ENCODE measurements around the gene FBXL19.

Gene FBXL19

GRCh38 chr16:30921459-30921747 lies 2.0 kb upstream of the FBXL19 start:
- Histone ChIP-seq H3K4me3 (peak overlapping the region; percentile 82 to 97), H3K36me3 (peaks cover 0 to 9% (median 0%) of the 10 kb centered on the region in 3 donors), H3K27ac (peak overlapping the region; percentile 77 to 80), H3K27me3 (no peaks in the 10 kb centered on the region), H3K9me3 (no peaks in the 10 kb centered on the region), H3K4me1 (peaks cover 0 to 26% (median 19%) of the 10 kb centered on the region in 4 donors)
- no peak for TF ChIP-seq CTCF (IDR thresholded peaks at IDR 0.05)
- intact Hi-C loops (cut with DNase I; ENCODE audit: low total_unique reads): loop anchor here (5.0 kb wide), 1 partner anchor 79 kb away; no protein-coding TSS in a partner anchor
- DNase-seq: no peak

GRCh38 chr16:30921748-30922419 lies 1.5 kb upstream of the FBXL19 start:
- intact Hi-C loops (cut with DNase I; ENCODE audit: low total_unique reads): loop anchor here (2.0 to 5.0 kb wide), 2 partner anchors 27 to 80 kb away; partner anchors contain the start of gene ORAI3
- H3K27ac ChIP-seq: peak overlapping the region; percentile 77 to 80
- no peaks in the 10 kb centered on the region for H3K27me3 ChIP-seq
- DNase-seq: peak; percentile 91 to 92
- peak; percentile 85 to 92 for TF ChIP-seq CTCF (IDR thresholded peaks at IDR 0.05)
- no peaks in the 10 kb centered on the region for H3K9me3 ChIP-seq
- peaks cover 0 to 26% (median 19%) of the 10 kb centered on the region in 4 donors for H3K4me1 ChIP-seq
- peaks cover 0 to 13% (median 0%) of the 10 kb centered on the region in 3 donors for H3K36me3 ChIP-seq
- peak overlapping the region; percentile 82 to 97 for H3K4me3 ChIP-seq

- intact Hi-C loops (cut with DNase I; ENCODE audit: low total_unique reads): loop anchor here (2.0 to 5.0 kb wide), 2 partner anchors 26 to 80 kb away; partner anchors contain the start of gene ORAI3
- H3K9me3 ChIP-seq: no peaks in the 10 kb centered on the region
- H3K36me3 ChIP-seq: peaks cover 0 to 18% (median 0%) of the 10 kb centered on the region in 3 donors
- peaks cover 0 to 32% (median 20%) of the 10 kb centered on the region in 4 donors for H3K4me1 ChIP-seq
- no peak for TF ChIP-seq CTCF (IDR thresholded peaks at IDR 0.05)
- H3K27ac ChIP-seq: peak overlapping the region; percentile 89 to 98
- no peaks in the 10 kb centered on the region for H3K27me3 ChIP-seq
- peak overlapping the region; percentile 82 to 97 for H3K4me3 ChIP-seq
- peak; percentile 100 for DNase-seq
Observed at GRCh38 chr16:30922420-30922959, 882 bp upstream of the FBXL19 start.

DNA sequence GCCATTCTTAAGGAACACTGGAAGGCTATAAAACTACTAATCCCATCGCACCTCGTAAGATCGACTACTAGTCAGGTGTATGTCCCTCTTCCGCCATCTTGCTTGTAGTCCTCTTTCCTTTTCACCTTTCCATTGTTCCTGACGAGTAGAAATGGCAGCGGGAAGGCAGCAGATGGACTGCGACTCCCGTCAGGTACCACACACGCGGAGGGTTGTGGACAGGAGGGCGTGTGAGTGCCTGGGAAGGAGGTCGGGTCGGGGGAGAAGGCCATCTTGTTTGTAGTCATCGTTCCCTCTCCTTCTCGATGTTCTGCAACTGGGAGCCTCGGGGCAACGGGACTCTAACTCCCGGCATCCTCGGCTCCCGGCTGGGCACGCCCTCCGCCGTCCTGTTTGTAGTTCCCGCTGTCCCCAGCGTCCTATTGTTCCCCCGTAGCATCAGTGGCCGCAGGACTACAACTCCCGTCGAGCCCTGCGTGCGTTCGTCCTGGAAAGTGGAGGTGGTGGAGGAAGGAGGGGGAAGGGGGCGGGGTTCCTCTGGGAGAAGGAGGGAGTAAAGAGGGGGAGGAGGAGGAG lies 324 bp upstream of the FBXL19 start:
- H3K4me1 ChIP-seq: peaks cover 0 to 38% (median 22%) of the 10 kb centered on the region in 4 donors
- no peaks in the 10 kb centered on the region for H3K27me3 ChIP-seq
- no peak for TF ChIP-seq CTCF (IDR thresholded peaks at IDR 0.05)
- peaks cover 0 to 21% (median 0%) of the 10 kb centered on the region in 3 donors for H3K36me3 ChIP-seq
- H3K27ac ChIP-seq: peak overlapping the region; percentile 89 to 98
- intact Hi-C loops (cut with DNase I; ENCODE audit: low total_unique reads): loop anchor here (2.0 to 5.0 kb wide), 2 partner anchors 26 to 81 kb away; partner anchors contain the start of gene ORAI3
- peak; percentile 100 for DNase-seq
- H3K4me3 ChIP-seq: peak overlapping the region; percentile 82 to 97
- H3K9me3 ChIP-seq: no peaks in the 10 kb centered on the region

DNA sequence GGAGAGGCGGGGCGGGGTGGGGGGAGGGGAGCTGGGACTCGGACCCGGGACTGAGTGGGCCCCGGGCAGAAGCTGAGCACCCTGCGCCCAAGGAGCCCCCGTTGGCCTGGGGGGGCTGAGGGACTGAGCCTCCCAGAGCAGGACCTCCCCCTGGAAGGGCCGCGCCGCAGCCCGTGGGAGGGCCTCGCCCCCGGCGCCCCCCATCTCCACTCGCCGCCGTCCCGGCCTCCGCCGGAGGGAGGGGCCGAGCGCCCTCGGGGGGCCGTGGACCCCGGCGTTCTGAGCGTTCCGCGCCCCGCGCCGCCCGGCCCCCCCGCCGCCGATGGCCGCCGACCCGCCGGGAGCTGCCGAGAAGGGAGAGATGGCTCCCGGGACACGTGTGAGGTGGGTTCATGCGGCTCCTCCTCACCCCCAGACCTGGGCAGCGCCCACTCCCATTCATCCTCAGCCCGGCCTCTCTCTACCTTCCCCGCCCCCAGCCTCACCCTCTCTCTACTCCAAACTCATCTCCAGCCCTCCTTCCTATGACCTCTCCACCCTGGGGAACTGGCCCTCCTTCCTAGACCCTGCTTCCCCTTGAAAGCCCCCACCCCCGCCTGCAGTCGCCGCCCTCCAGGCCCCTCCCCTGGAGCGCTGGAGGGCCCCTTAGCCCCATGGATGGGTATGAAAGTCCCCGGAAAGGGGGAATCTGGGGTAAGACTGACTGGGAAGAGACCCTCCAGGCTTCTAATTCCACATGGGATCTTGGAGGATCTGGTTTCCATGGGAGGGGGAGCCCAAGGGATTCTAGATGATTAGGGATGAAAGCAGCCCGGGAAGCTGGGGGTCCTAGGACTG lies 922 bp downstream of the FBXL19 start:
- H3K27me3 ChIP-seq: no peaks in the 10 kb centered on the region
- H3K4me1 ChIP-seq: peaks cover 0 to 38% (median 22%) of the 10 kb centered on the region in 4 donors
- peak in 1 of 2 donors; percentile 73 for DNase-seq
- no peak for TF ChIP-seq CTCF (IDR thresholded peaks at IDR 0.05)
- peaks cover 0 to 33% (median 0%) of the 10 kb centered on the region in 3 donors for H3K36me3 ChIP-seq
- H3K4me3 ChIP-seq: peak overlapping the region; percentile 82 to 97
- intact Hi-C loops (cut with DNase I; ENCODE audit: low total_unique reads): loop anchor here (5.0 kb wide), 1 partner anchor 82 kb away; no protein-coding TSS in a partner anchor
- H3K9me3 ChIP-seq: no peaks in the 10 kb centered on the region
- peak overlapping the region; percentile 89 to 98 for H3K27ac ChIP-seq
